Posterior vena cava (tissue), 2 donors: ENCODE results near the gene TNFRSF1A. TPM values are rescaled to one million over a fixed set of nuclear protein-coding genes. Genes with fewer than 3 reads are reported as not detected.
A peak's percentile ranks its signal among the peaks of the same experiment; 100 is the strongest.
"Not testable (repeated sequence)": the region's sequence is repeated elsewhere in the genome, so short reads cannot be mapped to it uniquely, and the experiment has no call there.

Source experiments
- DNase-seq: peaks from one replicate; pipeline ENCODE4 v3.0.0-alpha.2; 2020; ENCODE audit warnings: low spot score
- intact Hi-C, 2 donors: fragments of 100-400 bp; cut with DNase I; formaldehyde crosslinking; loops; one replicate each; pipeline versions ENCODE4 v1.14.1 to v1.14.2; 2022 to 2023
- total RNA-seq, 2 donors: library from RNA; stranded (reverse); fragmentation: NEBNext Ultra II Directional; extraction: Animal tissue kit (Norgen Biotek cat#: 25700); gene quantifications; one replicate each; pipeline ENCODE4 v1.2.1, GENCODE V29; 2021
- donor health status: DM: yes; HTN: yes; CAD: no.
- donor health status: DM: yes; HTN: yes; CAD: no.

Gene TNFRSF1A
- total RNA-seq, 2 donors from 2014 or later, result 190 to 194 TPM

- DNase-seq, result no peak
- intact Hi-C loops, result no loop called here
Measured at GRCh38 chr12:6362403-6362802, 20.5 kb upstream of the TNFRSF1A start.

DNA sequence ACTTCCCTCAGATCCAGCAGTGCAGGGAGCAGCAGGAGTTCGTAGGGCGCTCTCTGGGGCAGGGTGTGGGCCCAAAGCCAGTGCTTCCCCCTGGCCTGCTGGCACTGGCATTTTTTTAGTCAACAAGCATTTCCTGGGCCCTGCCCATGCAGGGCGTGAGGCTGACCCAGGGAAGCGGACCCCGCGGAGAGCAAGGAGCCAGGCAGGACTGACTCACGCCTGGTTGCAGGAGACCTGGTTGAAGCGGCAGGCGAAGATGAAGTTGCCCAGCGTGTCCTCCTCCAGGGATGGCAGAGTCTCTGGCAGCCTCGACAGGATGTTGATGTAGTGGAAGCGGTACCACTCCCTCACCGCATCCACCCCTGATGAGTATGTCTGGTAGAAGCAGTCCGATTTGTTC is 20.0 kb upstream of the TNFRSF1A start:
- peak; percentile 90 for DNase-seq
- intact Hi-C loops, result no loop called here

DNA sequence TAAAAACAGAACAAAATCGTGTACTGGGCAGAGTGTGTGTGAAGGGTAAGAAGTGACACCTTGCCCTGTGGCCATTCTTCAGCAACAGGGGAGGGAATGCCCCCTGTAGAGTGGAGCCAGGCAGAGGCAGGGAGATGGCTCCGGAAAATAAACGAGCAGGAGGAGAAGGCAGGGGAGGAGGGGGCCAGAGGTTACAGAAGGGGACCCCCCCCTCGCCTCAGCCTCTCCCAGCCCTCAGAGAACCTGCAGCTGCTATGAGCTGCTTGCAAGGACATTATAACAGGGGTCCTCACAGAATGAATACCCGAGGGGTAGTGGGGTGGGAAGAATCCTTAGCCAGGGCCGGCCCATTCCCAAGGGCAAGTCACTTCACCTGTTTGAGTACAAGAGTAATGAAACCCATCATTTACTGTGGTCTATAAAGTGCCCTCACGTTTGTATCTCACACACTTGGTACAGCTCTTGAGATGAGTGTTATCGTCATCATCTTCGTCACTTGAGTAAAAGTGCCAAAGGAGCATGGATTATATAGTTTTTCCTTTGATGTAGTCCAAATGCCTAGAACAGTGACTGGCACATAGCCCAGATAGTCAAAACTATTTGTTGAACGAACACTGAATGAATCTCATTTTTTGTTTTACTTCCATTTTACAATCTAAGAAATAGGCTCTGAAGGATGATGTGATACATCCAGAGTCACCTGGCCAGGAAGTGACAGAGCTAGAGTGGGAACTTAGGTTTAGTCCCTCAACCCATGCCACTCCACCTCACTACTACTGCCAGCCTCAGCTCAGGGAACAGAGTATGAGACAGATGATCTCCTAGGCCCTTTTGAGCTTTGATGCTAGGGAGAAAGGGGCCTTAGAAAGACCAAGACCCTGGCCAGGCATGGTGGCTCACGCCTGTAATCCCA is 19.0 kb upstream of the TNFRSF1A start:
- intact Hi-C loops, result no loop called here
- no peak for DNase-seq

DNA sequence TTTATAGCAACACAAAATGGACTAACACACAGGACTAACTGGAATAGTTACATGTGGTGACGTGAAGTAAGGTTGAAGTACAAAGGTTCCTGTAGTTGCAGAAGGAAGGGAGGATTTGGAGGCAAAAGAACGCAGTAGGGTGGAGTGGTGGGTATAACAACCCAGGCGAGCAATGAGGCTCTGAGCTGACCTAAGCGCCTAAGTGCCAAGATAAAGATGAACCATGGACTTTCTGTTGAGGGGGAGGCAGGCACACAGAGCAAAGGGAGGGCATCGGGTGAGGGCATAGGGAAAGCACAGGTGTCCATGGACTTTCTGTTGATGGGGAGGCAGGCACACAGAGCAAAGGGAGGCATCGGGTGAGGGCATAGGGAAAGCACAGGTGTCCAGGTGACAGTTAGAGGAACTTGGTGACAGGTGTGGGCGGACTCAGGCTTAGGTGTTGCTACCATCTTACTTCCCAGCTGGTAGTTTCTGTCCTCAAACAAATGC is 18.2 kb upstream of the TNFRSF1A start:
- intact Hi-C loops, result no loop called here
- DNase-seq, result no peak

GRCh38 chr12:6358881-6359280 is 17.0 kb upstream of the TNFRSF1A start:
- no peak for DNase-seq
- intact Hi-C loops, result no loop called here

- no peak for DNase-seq
- intact Hi-C loops, result no loop called here
Measured at GRCh38 chr12:6356374-6356820, 14.5 kb upstream of the TNFRSF1A start.

- no peak for DNase-seq
- intact Hi-C loops, result no loop called here
Measured at GRCh38 chr12:6355491-6356373, 13.9 kb upstream of the TNFRSF1A start.

GRCh38 chr12:6354495-6355393 is 12.9 kb upstream of the TNFRSF1A start:
- DNase-seq, result no peak
- intact Hi-C loops, result no loop called here

GRCh38 chr12:6352193-6353173 is 10.6 kb upstream of the TNFRSF1A start:
- intact Hi-C loops, result no loop called here
- no peak for DNase-seq

DNA sequence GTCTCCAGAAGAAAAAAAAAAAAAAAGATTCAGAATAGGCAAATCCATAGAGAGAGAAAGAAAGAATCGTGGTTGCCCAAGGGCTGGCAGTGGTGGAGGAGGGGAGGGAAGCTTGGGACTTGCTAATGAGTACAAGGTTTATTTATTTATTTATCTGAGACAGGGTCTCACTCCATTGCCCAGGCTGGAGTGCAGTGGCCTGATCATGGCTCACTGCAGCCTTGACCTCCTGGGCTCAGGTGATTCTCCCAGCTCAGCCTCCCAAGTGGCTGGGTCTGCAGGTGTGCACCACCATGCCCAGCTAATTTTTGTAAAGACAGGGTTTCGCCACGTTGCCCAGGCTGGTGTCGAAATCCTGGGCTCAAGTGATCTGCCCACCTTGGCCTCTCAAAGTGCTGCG is 9.7 kb upstream of the TNFRSF1A start:
- no peak for DNase-seq
- intact Hi-C loops, result no loop called here

DNA sequence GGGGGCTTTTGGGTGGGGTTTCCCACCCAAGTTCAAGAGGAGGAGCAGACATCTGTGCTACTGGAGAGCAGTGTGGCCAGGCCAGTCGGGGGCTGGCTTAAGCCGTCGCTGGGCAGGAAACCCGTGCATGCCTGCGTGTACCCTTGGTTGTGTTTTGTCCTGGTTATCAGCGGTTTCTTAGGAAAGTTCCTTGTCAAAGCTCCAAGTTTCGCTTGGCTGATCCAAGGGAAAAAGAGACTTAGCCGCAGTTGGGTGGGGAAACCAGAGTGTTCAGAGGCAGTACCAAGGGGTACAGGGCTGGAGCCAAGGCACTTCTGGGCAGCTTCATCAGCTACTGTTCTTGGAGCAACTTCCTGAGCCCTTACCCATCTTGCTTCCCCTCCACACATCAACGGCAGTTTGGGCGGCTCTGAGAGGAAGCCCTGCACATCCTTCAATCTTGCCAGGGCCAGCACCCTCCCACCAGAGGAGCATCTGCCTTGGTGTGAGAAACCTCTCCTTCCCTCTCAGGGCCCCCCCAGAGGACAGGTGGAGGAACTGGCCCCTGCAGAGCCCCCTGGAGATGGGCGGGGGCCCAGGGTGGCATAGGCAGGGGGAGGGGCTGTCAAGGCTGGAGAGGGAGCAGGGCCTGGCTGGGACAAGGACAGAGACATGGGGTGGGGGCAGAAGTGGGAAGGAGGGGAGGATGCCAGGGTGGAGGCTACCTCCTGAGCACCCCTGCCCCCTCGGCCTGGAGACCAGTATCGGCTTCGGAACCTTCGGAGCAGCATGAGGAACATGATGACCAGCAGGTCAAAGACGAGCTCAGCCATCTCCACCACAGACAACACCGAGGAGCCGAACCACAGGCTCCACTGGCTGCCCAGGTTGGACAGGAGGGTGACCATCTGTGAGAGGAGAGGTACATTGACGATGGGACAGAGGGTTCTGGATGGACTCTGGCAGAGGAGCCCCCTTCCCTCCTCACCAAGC is 5.8 kb upstream of the TNFRSF1A start:
- DNase-seq, result peak; percentile 94
- intact Hi-C loops, result no loop called here

- intact Hi-C loops, result no loop called here
- DNase-seq, result no peak
Measured at GRCh38 chr12:6346942-6347341, 5.1 kb upstream of the TNFRSF1A start.

DNA sequence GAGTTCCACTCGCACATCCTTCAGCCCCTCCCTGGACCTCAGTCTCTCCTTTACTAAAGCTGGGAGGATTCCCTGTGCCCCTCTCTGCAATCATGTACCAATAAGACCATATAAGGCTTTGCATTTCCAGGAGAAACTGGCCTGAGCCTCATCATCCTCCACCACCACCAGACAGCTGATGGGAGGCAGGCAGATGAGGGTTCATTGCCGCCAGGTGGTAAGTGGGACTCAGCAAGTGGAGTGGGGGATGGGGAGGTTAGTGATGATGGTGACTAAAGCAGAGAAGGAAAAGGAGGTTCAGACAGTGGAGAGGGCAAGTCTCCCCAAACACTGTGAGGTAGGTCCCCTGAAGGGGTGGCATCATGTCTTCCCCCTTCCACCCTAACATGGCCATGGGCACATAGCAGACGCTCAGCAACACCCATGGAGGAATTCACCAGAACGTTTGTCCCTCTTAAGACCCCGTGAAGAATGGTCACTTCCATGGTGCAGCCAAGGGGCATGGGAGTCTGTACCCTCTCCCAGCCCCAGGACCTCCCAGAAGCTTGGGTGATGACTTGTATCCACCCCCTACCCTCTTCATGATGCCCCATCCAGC is 4.5 kb upstream of the TNFRSF1A start:
- intact Hi-C loops, result no loop called here
- DNase-seq, result no peak

DNA sequence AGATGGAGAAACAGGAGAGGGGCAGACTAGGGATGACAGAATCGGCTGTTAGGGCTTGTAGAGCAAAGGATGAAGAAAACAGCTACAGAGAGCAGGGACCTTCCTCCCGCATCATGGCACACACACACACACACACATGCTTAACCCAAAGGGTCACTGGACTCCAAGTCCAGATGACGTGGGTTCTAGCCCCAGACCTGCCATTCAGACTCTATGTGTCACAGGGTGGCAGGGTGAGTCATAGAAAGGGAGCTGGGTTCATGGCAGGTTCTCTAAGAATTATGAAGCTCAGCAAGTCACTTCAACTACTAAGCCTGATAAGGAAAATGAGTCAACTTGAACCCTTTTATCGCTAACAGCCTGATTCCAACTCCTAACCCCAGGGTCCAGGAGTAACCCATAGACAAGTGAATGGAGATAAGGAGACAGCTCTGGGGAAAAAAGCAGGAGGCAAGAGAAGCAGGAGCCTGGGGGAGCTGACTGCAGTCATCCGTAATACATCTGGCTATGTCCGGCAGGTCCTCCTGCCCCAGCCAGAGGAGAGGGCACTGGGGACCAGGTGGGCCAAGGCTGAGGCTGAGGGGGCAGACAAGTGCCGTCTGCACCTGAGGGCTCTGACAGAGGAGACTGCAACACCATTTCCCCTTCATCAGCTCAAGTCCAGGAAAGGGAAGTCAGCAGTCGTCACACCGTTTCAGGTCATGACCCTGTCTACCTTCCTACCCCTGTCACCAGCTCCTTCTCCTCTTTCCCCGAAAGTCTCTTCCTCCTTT is 3.6 kb upstream of the TNFRSF1A start:
- DNase-seq, result peak; percentile 91
- intact Hi-C loops, result no loop called here

DNA sequence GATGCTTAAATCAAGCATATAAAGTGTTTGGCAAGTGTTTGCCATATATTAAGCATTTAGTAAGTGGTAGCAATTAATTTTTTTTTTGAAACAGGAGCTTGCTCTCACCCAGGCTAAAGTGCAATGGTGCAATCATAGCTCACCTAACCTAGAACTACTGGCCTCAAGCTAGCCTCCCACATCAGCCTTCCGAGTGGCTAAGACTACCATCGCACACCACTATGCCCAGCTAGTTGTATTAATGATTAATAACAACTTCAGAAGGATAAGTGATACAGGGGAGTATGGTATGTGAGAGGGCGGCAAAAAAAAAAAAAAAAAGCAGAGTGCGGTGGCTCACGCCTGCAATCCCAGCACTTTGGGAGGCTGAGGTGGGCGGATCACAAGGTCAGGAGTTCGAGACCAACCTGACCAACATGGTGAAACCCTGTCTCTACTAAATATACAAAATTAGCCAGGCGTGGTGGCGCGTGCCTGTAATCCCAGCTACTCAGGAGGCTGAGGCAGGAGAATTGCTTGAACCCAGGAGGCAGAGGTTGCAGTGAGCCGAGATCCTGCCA is 2.3 kb upstream of the TNFRSF1A start:
- intact Hi-C loops, result loop anchor here (5.0 kb wide), 1 partner anchor 38 kb away; the partner anchor contains the start of gene LTBR (in 2 of the 2)
- not testable (repeated sequence) for DNase-seq
